Gastroesophageal sphincter (tissue), 4 donors: ENCODE data around the gene ZBTB11. TPM values are rescaled to one million over a fixed set of nuclear protein-coding genes. Genes with fewer than 3 reads are reported as not detected.
"Not testable (repeated sequence)": the region's sequence is repeated elsewhere in the genome, so short reads cannot be mapped to it uniquely, and the experiment has no call there.

ENCODE experiments used
- ATAC-seq: fragments of 150-250 bp; one replicate; pipeline ENCODE4 v1.9.1; 2016; ENCODE audit warnings: mild to moderate bottlenecking, moderate library complexity
- H3K27ac ChIP-seq, 4 donors: fragments of 200-600 bp; sonication (generic) in 3 of 4; 1 replicate in 3 of 4; 2 replicates in 1 of 4; pipeline ENCODE4 v1.5.1; 2016 to 2019
- H3K27me3 ChIP-seq: fragments of 200-600 bp; sonication (generic); one replicate; pipeline ENCODE4 v1.5.1; 2019
- H3K36me3 ChIP-seq, 2 donors: fragments of 200-600 bp; sonication (generic); one replicate each; pipeline ENCODE4 v1.5.1; 2019; ENCODE audit warnings: control low read depth in 1 of 2
- H3K4me1 ChIP-seq, 3 donors: fragments of 200-600 bp; sonication (generic); 1 replicate in 2 of 3; 2 replicates in 1 of 3; pipeline ENCODE4 v1.5.1; 2016 to 2019; ENCODE audit warnings: control low read depth in 2 of 3
- H3K4me3 ChIP-seq, 2 donors: fragments of 200-600 bp; sonication (generic); one replicate each; pipeline ENCODE4 v1.5.1; 2019; ENCODE audit warnings: mild to moderate bottlenecking in 1 of 2, moderate library complexity in 1 of 2
- H3K9me3 ChIP-seq, 3 donors: fragments of 200-600 bp; sonication (generic); one replicate each; pipeline ENCODE4 v1.5.1; 2017 to 2019; ENCODE audit warnings: control low read depth in 2 of 3
- CTCF ChIP-seq, 4 experiments: fragments of 200-600 bp in 2 of 4; fragments of 450-650 bp in 2 of 4; sonication (generic) in 1 of 4; IDR thresholded peaks; one replicate each; pipeline ENCODE4 v1.5.1; 2017 to 2019; ENCODE audit warnings: antibody characterized with exemption in 4 of 4, mild to moderate bottlenecking in 2 of 4, moderate library complexity in 2 of 4
- EP300 ChIP-seq: sonication (generic); formaldehyde crosslinking; IDR thresholded peaks from one replicate; pipeline ENCODE4 v1.6.1; 2017; ENCODE audit warnings: antibody characterized with exemption, mild to moderate bottlenecking
- POLR2A ChIP-seq, 2 donors: fragments of 450-650 bp; IDR thresholded peaks; one replicate each; pipeline ENCODE4 v1.6.1; 2017; ENCODE audit warnings: antibody characterized with exemption in 2 of 2, mild to moderate bottlenecking in 2 of 2, moderate library complexity in 1 of 2
- POLR2AphosphoS5 ChIP-seq: sonication (generic); formaldehyde crosslinking; IDR thresholded peaks from one replicate; pipeline ENCODE4 v1.6.1; 2017; ENCODE audit warnings: antibody characterized with exemption
- WGBS, 2 donors: methylation state at CpG; one replicate each; pipeline ENCODE4 v1.1.5; 2018; ENCODE audit warnings: low coverage in 1 of 2; 5-methylcytosine and 5-hydroxymethylcytosine counted together
- total RNA-seq, 4 donors: library from RNA; depleted of rRNA; stranded (reverse); fragments of >200 nt; gene quantifications; one replicate each; pipeline ENCODE4 v1.1.0, GENCODE V29; 2016

ZBTB11 gene
- total RNA-seq, 4 donors from 2014 or later: 17.1 to 32.7 (median 23.6) TPM

- Histone ChIP-seq H3K4me3 (no peak overlapping the region), H3K4me1 (no peaks in the 10 kb centered on the region), H3K9me3 (no peaks in the 10 kb centered on the region), H3K27me3 (no peaks in the 10 kb centered on the region), H3K27ac (no peak overlapping the region), H3K36me3 (peaks cover 0 to 7% of the 10 kb centered on the region in 2 donors)
- no peak for ATAC-seq
- no peak for TF ChIP-seq POLR2A (IDR thresholded peaks at IDR 0.05)
- no peak for TF ChIP-seq CTCF (IDR thresholded peaks at IDR 0.05)
- no peak for TF ChIP-seq POLR2AphosphoS5
- TF ChIP-seq EP300: no peak
- 69 to 100% methylated on average over 2 to 3 of the region's 3 CpGs for WGBS, 2 donors
Measured at GRCh38 chr3:101642441-101642840, 34.5 kb downstream of the ZBTB11 start.

GRCh38 chr3:101641397-101642115 lies 35.4 kb downstream of the ZBTB11 start:
- H3K27ac ChIP-seq, H3K4me3 ChIP-seq, ATAC-seq, H3K27me3 ChIP-seq, H3K4me1 ChIP-seq, H3K9me3 ChIP-seq, H3K36me3 ChIP-seq: not testable (repeated sequence)
- 55 to 79% methylated on average over 13 of the region's 14 CpGs for WGBS, 2 donors

- WGBS, 2 donors: 88 to 96% methylated on average over 5 to 8 of the region's 10 CpGs
- Histone ChIP-seq H3K27me3 (no peaks in the 10 kb centered on the region), H3K4me1 (no peaks in the 10 kb centered on the region), H3K9me3 (no peaks in the 10 kb centered on the region), H3K4me3 (no peak overlapping the region), H3K36me3 (no peaks in the 10 kb centered on the region), H3K27ac (no peak overlapping the region)
- TF ChIP-seq EP300 (no peak), POLR2AphosphoS5 (no peak), CTCF (IDR thresholded peaks at IDR 0.05) (no peak), POLR2A (IDR thresholded peaks at IDR 0.05) (no peak)
- ATAC-seq: no peak
Measured at GRCh38 chr3:101640256-101640655, 36.7 kb downstream of the ZBTB11 start.

- no peak for ATAC-seq
- no peak overlapping the region for H3K4me3 ChIP-seq
- no peaks in the 10 kb centered on the region for H3K9me3 ChIP-seq
- no peaks in the 10 kb centered on the region for H3K4me1 ChIP-seq
- no peak overlapping the region for H3K27ac ChIP-seq
- no peaks in the 10 kb centered on the region for H3K36me3 ChIP-seq
- TF ChIP-seq POLR2A (IDR thresholded peaks at IDR 0.05) (no peak), CTCF (IDR thresholded peaks at IDR 0.05) (no peak), POLR2AphosphoS5 (no peak)
- 73 to 100% methylated on average over 6 to 11 of the region's 18 CpGs for WGBS, 2 donors
- no peaks in the 10 kb centered on the region for H3K27me3 ChIP-seq
Measured at GRCh38 chr3:101639280-101639963, 37.5 kb downstream of the ZBTB11 start.

GRCh38 chr3:101638261-101638745 lies 38.6 kb downstream of the ZBTB11 start:
- Histone ChIP-seq H3K27me3 (no peaks in the 10 kb centered on the region), H3K9me3 (no peaks in the 10 kb centered on the region), H3K4me3 (no peak overlapping the region), H3K36me3 (no peaks in the 10 kb centered on the region), H3K4me1 (no peaks in the 10 kb centered on the region), H3K27ac (no peak overlapping the region)
- no peak for ATAC-seq
- 74 to 86% methylated on average over 4 to 8 of the region's 10 CpGs for WGBS, 2 donors
- TF ChIP-seq POLR2AphosphoS5 (no peak), EP300 (no peak), POLR2A (IDR thresholded peaks at IDR 0.05) (no peak), CTCF (IDR thresholded peaks at IDR 0.05) (no peak)
